Right ventricle myocardium inferior (tissue), 1 donor: ENCODE measurements around the gene STRIP2. TPM values are rescaled to one million over a fixed set of nuclear protein-coding genes. Genes with fewer than 3 reads are reported as not detected.
"Not testable (repeated sequence)": the region's sequence is repeated elsewhere in the genome, so short reads cannot be mapped to it uniquely, and the experiment has no call there.

ENCODE experiments used
- ATAC-seq: fragments of 200-7000 bp; cut with Tn5 transposase; one replicate; pipeline ENCODE4 v1.9.1; 2020; ENCODE audit warnings: mild to moderate bottlenecking, moderate library complexity
- DNase-seq: peaks from one replicate; pipeline ENCODE4 v3.0.0; 2021; ENCODE audit errors: missing footprints
- intact Hi-C: fragments of 100-400 bp; cut with DNase I; formaldehyde crosslinking; loops from one replicate; pipeline ENCODE4 v1.11.0; 2022
- total RNA-seq: library from RNA; stranded (reverse); fragmentation: NEBNext Ultra II Directional; extraction: Animal tissue kit (Norgen Biotek cat#: 25700); gene quantifications from one replicate; pipeline ENCODE4 v1.2.1, GENCODE V29; 2021
- donor health status: DM: no; HTN: yes; CAD: no; lungs with severe emphysema.

STRIP2 gene
- total RNA-seq, 1 donor from 2014 or later = 22.0 TPM

DNA sequence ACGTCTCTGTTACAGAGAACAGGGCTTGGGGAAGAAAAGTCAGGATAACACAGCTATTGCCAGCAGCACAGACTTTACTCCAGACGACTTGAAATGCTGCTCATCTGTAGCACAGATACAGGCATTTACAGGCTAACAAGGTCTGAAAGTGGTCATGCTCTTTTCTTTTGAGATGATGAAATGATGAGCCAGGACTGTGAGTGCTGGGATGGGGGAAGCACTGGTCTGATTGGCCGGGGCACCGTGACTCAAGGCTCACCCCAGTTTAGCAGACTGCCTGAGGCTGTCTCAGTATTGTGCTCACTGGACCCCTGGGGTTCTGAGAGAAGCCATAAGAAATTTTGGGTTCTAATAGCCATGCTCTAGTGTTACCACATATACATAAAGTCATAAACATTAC lies 80.5 kb downstream of the STRIP2 start:
- no peak for DNase-seq
- ATAC-seq = no peak
- intact Hi-C loops = no loop called here

DNA sequence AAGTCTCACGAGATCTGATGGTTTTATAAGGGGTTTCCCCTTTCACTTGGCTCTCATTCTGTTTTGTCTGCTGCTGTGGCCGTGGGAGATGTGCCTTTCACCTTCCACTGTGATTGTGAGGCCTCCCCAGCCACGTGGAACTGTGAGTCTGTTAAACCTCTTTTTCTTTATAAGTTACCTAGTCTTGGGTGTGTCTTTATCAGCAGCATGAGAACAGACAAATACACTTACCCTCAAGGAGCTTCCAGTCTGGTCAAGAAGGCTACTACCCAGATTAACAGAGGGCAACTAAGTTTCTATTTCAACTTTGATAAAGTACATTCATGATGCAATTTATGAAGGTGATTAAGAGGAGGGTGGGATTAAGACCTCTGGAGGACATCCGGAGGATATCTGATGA lies 81.1 kb downstream of the STRIP2 start:
- intact Hi-C loops = no loop called here
- ATAC-seq (no peak), DNase-seq (no peak)

DNA sequence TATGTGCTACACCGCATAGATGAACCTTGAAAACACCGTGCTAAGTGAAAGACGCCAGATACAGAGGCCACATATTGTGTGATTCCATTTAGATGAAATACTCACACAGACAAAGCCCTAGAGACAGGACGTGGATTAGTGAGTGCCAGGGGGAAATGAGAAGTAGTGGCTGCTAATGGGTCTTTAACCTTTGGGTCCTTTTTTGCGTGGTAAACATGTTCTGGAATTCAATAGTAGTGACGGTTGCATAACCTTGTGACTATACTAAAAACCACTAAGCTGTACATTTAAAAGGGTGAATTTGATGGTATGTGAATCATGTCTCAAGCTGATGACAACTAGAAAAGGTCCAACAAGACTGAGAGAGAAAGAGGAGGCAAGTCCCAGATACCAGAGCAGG lies 83.7 kb downstream of the STRIP2 start:
- intact Hi-C loops = no loop called here
- no peak for ATAC-seq
- no peak for DNase-seq

DNA sequence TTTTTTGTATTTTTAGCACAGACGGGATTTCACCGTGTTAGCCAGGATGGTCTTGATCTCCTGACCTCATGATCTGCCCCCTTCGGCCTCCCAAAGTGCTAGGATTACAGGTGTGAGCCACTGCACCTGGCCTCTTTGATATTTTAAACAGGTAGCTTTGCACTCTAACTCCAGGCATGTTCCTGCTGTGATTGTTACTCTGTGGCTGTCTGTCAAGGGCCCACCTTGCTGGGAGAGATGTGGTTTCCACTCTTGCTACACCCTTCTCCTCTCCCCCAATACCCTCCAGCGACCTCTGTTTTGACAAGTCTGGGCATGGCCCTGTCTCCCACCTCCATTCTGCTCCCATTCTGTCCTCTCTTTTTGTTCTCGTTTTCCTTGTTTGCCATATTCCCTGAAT lies 85.2 kb downstream of the STRIP2 start:
- DNase-seq (no peak), ATAC-seq (no peak)
- intact Hi-C loops = no loop called here

DNA sequence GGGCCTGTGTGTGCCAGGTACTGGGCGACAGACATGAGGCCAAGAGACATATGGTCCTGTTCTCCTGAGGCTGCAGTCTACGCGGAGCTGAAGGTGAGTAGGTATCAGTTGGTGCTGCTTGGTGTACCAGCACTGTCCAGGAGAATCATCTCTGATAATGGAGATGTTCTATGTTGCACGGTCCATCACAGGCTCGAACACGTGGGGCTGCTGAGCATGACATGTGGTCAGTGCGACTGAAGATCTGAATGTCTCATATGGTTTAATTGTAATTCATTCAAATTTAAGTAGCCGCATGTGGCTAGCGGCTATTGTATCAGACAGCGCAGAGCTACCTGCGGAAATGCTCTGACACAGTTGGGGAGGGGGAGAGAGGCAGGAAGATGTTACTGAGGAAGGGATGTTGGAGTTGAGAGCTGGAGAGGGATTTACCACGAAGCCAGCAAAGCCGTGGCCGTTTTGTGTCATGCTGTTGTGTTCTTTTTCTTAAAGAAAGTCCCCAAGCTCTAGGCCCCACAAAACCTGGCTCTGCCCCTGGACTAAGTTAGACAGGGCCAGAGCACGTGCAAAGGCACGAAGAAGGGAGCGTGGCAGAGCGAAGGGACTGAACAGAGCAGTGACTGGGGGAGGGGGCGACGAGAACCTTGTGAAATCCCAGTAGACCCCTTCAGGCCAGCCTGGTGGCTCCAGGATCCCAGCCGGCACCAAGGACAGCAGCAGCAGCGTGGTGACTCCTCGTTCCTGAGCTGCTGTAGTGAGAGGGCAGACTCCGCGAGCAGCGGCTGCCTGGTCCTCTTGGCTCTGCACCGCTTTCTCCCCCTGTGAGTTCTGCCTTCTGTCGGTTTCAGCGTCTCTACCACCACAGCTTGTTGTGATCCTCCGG lies 88.1 kb downstream of the STRIP2 start:
- no peak for ATAC-seq
- intact Hi-C loops = no loop called here
- DNase-seq = no peak

DNA sequence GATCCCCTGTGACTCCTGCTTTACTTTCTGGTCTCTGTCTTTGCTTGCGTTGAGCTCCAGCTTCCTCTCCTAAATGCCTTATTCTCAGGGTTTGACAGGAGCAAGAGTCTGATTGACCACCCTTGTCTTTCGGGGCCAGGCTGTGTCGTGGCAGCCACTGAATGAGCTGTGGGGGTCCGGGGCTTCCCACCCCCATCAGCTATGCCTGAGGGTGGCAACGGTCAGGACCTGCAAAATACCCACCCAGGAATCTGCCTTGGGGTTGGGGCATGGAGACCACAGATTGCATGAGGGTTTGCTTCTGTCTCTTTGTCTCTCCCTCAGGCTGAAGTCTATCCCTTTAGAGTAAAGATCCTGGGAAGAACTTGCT lies 88.7 kb downstream of the STRIP2 start:
- DNase-seq (no peak), ATAC-seq (no peak)
- intact Hi-C loops = no loop called here

DNA sequence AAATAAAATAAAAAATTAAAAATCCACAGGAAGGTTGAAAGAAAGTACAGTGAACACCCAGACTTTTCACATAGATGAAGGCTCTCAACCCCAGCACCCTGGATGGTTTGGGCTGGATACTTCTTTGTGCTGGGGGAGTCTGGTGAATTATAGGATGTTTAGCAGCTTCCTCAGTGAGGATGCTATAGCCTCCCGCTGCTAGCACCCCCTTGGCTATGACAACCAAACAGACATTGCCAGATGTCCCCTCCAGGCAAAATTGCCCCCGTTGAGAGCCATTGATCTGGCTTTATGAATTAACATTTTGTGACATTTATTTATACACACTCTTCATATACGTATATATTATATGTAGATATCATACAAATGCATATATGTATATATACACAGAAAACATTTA lies 89.7 kb downstream of the STRIP2 start:
- ATAC-seq (no peak), DNase-seq (no peak)
- intact Hi-C loops = no loop called here

DNA sequence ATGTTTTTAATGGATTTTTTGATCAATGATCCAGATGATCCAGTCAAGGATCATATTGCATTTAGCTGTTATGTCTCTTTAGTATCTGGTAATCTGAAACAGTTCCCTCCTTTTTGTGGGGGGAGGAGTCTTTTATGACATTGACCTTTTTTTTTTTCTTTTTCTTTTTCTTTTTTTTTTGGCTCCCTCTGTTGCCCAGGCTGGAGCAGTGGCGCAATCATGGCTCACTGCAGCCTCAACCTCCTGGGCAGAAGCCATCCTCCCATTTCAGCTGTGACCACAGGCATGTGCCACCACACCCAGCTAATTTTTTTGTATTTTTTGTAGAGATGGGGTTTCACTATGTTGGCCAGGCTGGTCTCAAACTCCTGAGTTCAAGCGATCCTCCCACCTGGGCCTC lies 90.2 kb downstream of the STRIP2 start:
- intact Hi-C loops, ATAC-seq, DNase-seq: not testable (repeated sequence)

DNA sequence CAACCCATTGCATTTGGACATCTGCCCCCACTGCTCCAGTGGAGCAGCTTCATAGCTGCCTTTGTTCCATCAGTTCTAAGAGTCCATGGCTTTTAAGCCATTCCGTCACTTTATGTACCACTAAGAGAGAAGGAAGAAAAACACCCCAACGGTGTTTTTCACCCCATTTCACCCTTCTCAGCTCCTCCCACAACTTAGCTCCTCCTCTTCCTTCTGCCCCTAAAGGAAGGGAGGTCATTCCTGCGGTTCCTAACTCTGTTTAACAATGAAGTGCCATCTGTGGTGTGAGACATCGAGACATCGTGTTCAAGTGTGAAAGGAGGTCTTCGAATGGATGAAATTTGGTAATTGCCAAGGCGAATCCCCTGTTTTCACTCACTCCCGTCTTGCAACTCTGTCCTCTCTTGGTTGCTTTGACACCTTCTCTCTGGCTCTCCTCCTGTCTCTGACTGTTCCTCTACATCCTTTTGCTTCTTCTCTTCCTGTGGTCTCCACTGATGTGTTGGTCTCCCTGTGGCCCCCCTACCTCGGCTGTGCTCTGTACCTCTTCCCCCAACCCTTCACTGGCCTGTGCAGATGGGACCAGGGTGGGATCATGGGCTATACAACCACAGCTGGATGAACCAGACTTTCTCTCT lies 91.1 kb downstream of the STRIP2 start:
- ATAC-seq = no peak
- no peak for DNase-seq
- intact Hi-C loops = no loop called here

DNA sequence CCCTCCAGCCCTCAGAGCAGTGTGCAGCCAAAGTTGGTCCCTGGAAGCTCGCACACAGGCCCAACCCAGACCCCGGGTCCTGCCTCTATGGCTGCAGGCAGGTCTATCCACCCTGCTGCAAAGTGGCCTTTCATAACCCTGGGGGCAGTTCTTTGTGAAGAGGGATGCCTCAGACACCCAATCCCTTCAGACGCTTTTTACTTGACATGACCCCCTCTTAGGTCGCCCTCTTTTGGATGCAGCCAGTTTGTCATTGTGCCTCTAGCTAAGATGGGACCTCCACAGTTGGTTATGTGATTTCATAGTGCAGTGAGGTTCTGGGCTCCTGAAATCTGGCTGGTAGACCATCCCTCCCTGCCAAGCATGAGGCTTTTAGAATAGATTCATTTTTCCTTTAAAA lies 95.4 kb downstream of the STRIP2 start:
- intact Hi-C loops = no loop called here
- DNase-seq = no peak
- no peak for ATAC-seq

DNA sequence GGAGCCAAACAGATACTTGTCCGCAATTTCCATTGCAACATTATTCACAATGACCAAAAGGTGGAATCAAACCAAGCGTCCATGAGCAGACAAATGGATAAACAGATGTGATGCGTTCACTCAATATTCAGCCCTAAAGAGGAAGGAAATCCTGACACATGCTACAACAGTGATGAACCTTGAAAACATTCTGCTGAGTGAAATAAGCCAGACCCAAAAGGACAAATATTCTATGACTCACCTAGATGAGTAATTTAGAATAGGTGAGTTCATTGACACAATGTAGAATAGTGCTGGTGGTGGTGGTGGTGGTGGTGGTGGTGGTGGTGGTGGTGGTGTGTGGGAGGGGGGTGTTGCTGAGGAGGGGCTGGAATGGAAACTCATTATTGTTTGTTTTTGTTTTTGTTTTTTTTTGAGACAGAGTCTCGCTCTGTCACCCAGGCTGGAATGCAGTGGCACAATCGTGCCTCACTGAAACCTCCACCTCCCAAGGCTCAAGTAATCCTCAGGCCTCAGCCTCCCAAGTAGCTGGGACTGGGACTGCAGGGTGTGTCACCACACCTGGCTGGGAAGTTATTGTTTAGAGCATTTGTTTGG lies 96.7 kb downstream of the STRIP2 start:
- intact Hi-C loops = no loop called here
- DNase-seq (no peak), ATAC-seq (no peak)

DNA sequence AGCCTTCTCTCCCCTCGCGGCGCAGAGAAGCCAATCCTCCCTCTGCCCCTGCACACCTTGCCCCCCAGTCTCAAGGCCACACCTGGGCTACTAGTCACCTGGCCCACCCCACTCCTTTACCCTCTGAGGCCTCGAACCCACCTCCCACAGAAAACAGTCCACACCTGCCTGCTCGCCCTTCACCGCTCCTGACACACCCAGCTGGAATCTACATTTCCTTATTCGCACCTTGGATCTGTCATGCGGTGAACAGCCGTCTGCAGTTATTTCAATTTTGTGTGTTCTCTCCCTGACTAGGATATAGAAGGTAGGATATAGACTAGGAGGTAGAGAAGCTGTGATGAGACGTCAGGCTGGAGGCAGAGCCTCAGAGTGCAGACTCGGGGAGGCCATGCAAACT lies 97.5 kb downstream of the STRIP2 start:
- ATAC-seq (no peak), DNase-seq (no peak)
- intact Hi-C loops = no loop called here

DNA sequence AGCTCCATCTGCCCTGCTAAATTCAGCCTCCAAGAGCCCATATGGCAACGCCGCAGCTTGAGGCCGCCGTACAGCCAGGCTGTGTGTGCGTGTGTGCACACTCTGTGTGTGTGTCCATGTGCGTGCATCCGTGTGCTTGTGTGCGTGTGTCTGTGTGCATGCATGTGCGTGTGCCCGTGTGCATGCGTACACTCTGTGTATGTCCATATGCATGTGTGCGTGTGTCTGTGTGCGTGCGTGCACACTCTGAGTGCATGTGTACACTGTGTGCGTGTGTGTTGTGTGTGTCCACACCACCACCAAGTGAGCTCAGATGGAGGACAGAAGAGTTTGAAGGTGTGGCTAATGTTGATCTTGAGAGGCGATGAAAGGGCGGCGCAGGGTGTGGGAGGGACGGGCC lies 98.1 kb downstream of the STRIP2 start:
- intact Hi-C loops = no loop called here
- DNase-seq = no peak
- no peak for ATAC-seq

DNA sequence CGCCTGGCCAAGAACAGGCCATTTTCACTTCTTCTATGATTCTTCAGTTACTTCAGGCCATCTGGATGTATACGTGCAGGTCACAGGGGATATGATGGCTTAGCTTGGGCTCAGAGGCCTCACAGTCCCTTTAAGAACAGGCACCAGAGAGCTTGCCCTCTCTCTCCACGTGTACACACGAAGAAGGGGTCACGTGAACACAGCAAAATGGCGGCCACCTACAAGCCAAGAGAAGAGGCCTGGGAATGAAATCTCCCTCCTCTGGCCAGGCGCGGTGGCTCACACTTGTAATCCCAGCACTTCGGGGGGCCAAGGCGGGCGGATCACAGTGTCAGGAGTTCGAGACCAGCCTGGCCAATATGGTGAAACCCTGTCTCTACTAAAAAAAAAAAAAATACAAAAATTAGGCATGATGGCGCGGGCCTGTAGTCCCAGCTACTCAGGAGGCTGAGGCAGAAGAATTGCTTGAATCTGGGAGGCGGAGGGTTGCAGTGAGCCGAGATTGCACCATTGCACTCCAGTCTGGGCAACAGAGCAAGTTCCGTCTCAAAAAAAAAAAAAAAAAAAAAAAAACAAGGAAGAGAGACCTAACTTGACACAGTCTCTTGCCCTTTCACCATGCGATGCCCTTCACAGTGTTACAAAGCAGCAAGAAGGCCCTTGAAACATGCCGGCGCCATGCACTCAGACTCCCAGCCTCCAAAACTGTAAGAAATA lies 100.5 kb downstream of the STRIP2 start:
- intact Hi-C loops, ATAC-seq: not testable (repeated sequence)

DNA sequence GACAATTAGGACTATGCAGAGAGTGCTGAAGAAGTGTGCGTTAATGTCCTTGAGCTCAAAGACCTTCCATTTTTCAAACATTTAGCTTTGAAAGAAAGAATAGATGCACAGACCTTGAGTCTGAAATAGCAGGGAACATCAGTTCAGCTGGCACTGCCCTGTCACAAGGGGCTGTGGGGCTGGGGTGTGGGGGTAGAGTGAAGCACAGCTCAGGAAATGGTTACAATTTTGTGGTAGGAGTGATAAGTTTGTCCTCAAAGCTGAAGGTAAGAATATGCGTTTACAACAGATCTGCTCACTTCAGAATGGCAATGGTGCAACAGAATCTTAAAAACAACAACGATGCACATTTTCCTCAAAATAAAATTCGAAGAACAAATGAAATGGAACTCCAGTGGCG lies 101.7 kb downstream of the STRIP2 start:
- no peak for DNase-seq
- intact Hi-C loops = no loop called here
- ATAC-seq = no peak

More for the DNA sequence above, 100.5 kb downstream of the STRIP2 start:
- DNase-seq = not testable (repeated sequence)

DNA sequence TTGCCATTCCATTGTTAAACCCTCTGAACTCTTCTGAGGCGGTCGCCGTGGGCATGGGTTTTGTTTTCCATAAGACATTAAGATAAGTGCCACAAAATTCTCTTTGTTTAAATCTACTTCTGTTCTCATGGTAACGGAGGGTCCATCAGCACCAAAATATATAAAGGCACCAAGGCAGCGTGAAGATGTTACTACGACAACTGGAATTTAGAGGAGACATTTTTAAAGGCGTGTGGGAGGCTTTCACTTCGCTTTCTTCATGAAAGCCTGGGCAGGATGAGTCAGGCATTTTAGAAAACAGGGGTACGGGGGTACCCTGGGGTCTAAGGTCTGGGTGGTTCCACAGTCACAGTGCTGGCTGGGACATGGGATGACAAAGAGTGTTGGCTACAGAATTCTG lies 102.1 kb downstream of the STRIP2 start:
- intact Hi-C loops = no loop called here
- DNase-seq (no peak), ATAC-seq (no peak)
